HepG2 (cell line): ENCODE results near the gene PRSS8. TPM values are rescaled to one million over a fixed set of nuclear protein-coding genes. Genes with fewer than 3 reads are reported as not detected.

Experiments
- AHR ChIP-seq: IDR thresholded peaks from 2 replicates; pipeline ENCODE4 v1.6.1; 2018; ENCODE audit warnings: missing genetic modification reagents, missing compliant biosample characterization
- SMC3 ChIP-seq: IDR thresholded peaks from 2 replicates; pipeline ENCODE4 v1.6.1; 2011; ENCODE audit warnings: low read length, improper control_type of control experiment
- SOX13 ChIP-seq, 3 experiments: fragments of 450-650 bp in 1 of 3; sonication (generic) in 1 of 3; formaldehyde crosslinking in 1 of 3; IDR thresholded peaks in 2 of 3; conservative IDR thresholded peaks in 1 of 3; 2 replicates each; pipeline versions ENCODE4 v1.5.0 to v1.6.1; 2016 to 2020; ENCODE audit warnings: antibody characterized with exemption in 1 of 3, mild to moderate bottlenecking in 1 of 3, missing compliant biosample characterization in 1 of 3, missing genetic modification reagents in 1 of 3, moderate library complexity in 1 of 3
- SUZ12 ChIP-seq: fragments of 150-350 bp; IDR thresholded peaks from 2 replicates; pipeline ENCODE4 v1.6.1; 2014; ENCODE audit warnings: low read depth, low read length
- YEATS4 ChIP-seq: sonication (generic); formaldehyde crosslinking; IDR thresholded peaks from 2 replicates; pipeline ENCODE4 v1.4.0; 2020; ENCODE audit warnings: missing genetic modification reagents, borderline replicate concordance
- YY1 ChIP-seq: IDR thresholded peaks from 2 replicates; pipeline ENCODE4 v1.6.1; 2011; ENCODE audit warnings: low read length, low read depth, moderate library complexity, mild to moderate bottlenecking; ENCODE audit not compliant: insufficient read depth, insufficient replicate concordance
- ZBTB42 ChIP-seq: sonication (generic); formaldehyde crosslinking; IDR thresholded peaks from 2 replicates; pipeline ENCODE4 v1.5.0; 2020; ENCODE audit warnings: mild to moderate bottlenecking, missing genetic modification reagents
- ZNF556 ChIP-seq: sonication (generic); formaldehyde crosslinking; IDR thresholded peaks from 2 replicates; pipeline ENCODE4 v1.4.0; 2020; ENCODE audit warnings: mild to moderate bottlenecking, missing genetic modification reagents, borderline replicate concordance
- ZNF775 ChIP-seq: sonication (generic); formaldehyde crosslinking; IDR thresholded peaks from 2 replicates; pipeline ENCODE4 v1.4.0; 2020; ENCODE audit warnings: missing genetic modification reagents, mild to moderate bottlenecking, moderate library complexity, borderline replicate concordance
- polyA plus RNA-seq, 8 experiments: library from polyadenylated mRNA; depleted of rRNA in 3 of 8; stranded (reverse) in 7 of 8; unstranded in 1 of 8; fragments of >200 nt; fragmentation: Illumina TruSeq in 4 of 8; extraction: Trizol in 4 of 8; gene quantifications; 2 replicates each; pipeline versions ENCODE4 v1.2.1 to v1.2.3, GENCODE V29; 2011 to 2016; ENCODE audit warnings: low read depth in 4 of 8, missing spikeins in 1 of 8, mixed read lengths in 1 of 8; ENCODE audit not compliant: insufficient read depth in 1 of 8
- total RNA-seq, 5 experiments: library from RNA; depleted of rRNA; stranded (reverse); fragments of >200 nt; fragmentation: Illumina TruSeq; extraction: Trizol; gene quantifications; 2 replicates each; pipeline ENCODE4 v1.2.3, GENCODE V29; 2016; ENCODE audit warnings: low read depth in 1 of 5
- TF ChIP-seq, protein P1 (sequence below): IDR thresholded peaks from 2 replicates; pipeline ENCODE4 v1.6.1; 2012; ENCODE audit warnings: low read depth, low read length, improper control_type of control experiment
- TF ChIP-seq, protein P2 (sequence below): sonication (generic); formaldehyde crosslinking; IDR thresholded peaks from 2 replicates; pipeline ENCODE4 v1.8.0; 2022; ENCODE audit warnings: mild to moderate bottlenecking, missing genetic modification reagents, borderline replicate concordance
- TF ChIP-seq, protein P3 (sequence below): sonication (generic); formaldehyde crosslinking; IDR thresholded peaks from 2 replicates; pipeline ENCODE4 v1.4.0; 2020; ENCODE audit warnings: missing genetic modification reagents, borderline replicate concordance
- TF ChIP-seq, protein P4 (sequence below): sonication (generic); formaldehyde crosslinking; IDR thresholded peaks from 2 replicates; pipeline ENCODE4 v1.4.0; 2020; ENCODE audit warnings: missing genetic modification reagents, borderline replicate concordance
- TF ChIP-seq, protein P5 (sequence below): sonication (generic); formaldehyde crosslinking; IDR thresholded peaks from 2 replicates; pipeline ENCODE4 v1.8.1; 2023; ENCODE audit warnings: mild to moderate bottlenecking, missing genetic modification reagents

The PRSS8 gene
- total and polyA plus RNA-seq, 2 of the 13 experiments (the other 11 are each of a cell fraction or from before 2014, with no cell fraction given) = 2.6 to 7.2 TPM

DNA sequence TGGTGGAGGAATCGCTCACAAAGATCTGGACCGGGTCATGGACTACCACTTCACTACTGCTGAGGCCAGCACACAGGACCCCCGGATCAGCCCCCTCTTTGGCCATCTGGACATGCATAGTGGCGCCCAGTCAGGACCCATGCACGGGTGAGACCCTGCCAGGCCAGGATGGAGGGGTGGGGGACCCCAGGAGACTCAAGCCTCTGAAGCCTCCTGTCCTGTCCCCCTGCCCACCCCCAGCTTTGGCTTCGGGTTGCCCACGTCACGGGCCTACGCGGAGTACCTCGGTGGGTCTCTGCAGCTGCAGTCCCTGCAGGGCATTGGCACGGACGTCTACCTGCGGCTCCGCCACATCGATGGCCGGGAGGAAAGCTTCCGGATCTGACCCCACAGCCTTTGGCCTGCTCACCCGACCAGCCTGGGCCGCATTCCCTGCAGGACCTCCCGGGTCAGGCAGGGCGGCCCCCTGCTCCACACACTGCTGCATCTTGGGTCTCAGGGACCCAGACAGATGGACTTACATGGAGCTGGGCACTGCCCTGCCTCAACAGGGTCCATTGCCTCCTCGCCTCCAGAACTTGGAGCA is 23.6 kb downstream of the PRSS8 start (continued):
- TF ChIP-seq, protein P1, sequence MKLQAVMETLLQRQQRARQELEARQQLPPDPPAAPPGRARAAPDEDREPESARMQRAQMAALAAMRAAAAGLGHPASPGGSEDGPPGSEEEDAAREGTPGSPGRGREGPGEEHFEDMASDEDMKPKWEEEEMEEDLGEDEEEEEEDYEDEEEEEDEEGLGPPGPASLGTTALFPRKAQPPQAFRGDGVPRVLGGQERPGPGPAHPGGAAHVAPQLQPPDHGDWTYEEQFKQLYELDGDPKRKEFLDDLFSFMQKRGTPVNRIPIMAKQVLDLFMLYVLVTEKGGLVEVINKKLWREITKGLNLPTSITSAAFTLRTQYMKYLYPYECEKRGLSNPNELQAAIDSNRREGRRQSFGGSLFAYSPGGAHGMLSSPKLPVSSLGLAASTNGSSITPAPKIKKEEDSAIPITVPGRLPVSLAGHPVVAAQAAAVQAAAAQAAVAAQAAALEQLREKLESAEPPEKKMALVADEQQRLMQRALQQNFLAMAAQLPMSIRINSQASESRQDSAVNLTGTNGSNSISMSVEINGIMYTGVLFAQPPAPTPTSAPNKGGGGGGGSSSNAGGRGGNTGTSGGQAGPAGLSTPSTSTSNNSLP = no peak
- TF ChIP-seq SMC3 = no peak
- TF ChIP-seq, protein P2, sequence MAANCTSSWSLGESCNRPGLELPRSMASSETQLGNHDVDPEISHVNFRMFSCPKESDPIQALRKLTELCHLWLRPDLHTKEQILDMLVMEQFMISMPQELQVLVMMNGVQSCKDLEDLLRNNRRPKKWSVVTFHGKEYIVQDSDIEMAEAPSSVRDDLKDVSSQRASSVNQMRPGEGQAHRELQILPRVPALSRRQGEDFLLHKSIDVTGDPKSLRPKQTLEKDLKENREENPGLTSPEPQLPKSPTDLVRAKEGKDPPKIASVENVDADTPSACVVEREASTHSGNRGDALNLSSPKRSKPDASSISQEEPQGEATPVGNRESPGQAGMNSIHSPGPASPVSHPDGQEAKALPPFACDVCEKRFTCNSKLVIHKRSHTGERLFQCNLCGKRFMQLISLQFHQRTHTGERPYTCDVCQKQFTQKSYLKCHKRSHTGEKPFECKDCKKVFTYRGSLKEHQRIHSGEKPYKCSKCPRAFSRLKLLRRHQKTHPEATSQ = no peak
- TF ChIP-seq, protein P3, sequence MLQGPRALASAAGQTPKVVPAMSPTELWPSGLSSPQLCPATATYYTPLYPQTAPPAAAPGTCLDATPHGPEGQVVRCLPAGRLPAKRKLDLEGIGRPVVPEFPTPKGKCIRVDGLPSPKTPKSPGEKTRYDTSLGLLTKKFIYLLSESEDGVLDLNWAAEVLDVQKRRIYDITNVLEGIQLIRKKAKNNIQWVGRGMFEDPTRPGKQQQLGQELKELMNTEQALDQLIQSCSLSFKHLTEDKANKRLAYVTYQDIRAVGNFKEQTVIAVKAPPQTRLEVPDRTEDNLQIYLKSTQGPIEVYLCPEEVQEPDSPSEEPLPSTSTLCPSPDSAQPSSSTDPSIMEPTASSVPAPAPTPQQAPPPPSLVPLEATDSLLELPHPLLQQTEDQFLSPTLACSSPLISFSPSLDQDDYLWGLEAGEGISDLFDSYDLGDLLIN (CRISPR knock-in tag) = no peak
- no peak for TF ChIP-seq SUZ12
- TF ChIP-seq ZNF775 (CRISPR knock-in tag) = no peak
- no peak for TF ChIP-seq AHR
- no peak for TF ChIP-seq ZNF556
- TF ChIP-seq ZBTB42 = no peak
- TF ChIP-seq SOX13 (IDR thresholded peaks at IDR 0.05) = no peak
- TF ChIP-seq SOX13 (CRISPR knock-in tag; conservative IDR thresholded peaks at IDR 0.05 in 1 of 2, IDR thresholded peaks at IDR 0.05 in 1 of 2) = no peak
- no peak for TF ChIP-seq YY1
- TF ChIP-seq YEATS4 (CRISPR knock-in tag) = no peak
- TF ChIP-seq, protein P4, sequence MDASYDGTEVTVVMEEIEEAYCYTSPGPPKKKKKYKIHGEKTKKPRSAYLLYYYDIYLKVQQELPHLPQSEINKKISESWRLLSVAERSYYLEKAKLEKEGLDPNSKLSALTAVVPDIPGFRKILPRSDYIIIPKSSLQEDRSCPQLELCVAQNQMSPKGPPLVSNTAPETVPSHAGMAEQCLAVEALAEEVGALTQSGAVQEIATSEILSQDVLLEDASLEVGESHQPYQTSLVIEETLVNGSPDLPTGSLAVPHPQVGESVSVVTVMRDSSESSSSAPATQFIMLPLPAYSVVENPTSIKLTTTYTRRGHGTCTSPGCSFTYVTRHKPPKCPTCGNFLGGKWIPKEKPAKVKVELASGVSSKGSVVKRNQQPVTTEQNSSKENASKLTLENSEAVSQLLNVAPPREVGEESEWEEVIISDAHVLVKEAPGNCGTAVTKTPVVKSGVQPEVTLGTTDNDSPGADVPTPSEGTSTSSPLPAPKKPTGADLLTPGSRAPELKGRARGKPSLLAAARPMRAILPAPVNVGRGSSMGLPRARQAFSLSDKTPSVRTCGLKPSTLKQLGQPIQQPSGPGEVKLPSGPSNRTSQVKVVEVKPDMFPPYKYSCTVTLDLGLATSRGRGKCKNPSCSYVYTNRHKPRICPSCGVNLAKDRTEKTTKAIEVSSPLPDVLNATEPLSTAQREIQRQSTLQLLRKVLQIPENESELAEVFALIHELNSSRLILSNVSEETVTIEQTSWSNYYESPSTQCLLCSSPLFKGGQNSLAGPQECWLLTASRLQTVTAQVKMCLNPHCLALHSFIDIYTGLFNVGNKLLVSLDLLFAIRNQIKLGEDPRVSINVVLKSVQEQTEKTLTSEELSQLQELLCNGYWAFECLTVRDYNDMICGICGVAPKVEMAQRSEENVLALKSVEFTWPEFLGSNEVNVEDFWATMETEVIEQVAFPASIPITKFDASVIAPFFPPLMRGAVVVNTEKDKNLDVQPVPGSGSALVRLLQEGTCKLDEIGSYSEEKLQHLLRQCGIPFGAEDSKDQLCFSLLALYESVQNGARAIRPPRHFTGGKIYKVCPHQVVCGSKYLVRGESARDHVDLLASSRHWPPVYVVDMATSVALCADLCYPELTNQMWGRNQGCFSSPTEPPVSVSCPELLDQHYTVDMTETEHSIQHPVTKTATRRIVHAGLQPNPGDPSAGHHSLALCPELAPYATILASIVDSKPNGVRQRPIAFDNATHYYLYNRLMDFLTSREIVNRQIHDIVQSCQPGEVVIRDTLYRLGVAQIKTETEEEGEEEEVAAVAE (CRISPR knock-in tag) = no peak
- TF ChIP-seq, protein P5, sequence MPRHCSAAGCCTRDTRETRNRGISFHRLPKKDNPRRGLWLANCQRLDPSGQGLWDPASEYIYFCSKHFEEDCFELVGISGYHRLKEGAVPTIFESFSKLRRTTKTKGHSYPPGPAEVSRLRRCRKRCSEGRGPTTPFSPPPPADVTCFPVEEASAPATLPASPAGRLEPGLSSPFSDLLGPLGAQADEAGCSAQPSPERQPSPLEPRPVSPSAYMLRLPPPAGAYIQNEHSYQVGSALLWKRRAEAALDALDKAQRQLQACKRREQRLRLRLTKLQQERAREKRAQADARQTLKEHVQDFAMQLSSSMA (CRISPR knock-in tag) = no peak
